Astrocyte (in vitro differentiated cells and primary cell): ENCODE results near the gene PLK1. TPM values are rescaled to one million over a fixed set of nuclear protein-coding genes. Genes with fewer than 3 reads are reported as not detected.

ENCODE experiments used
- DNase-seq: peaks from one replicate; pipeline ENCODE4 v3.0.0-alpha.2; 2010; ENCODE audit warnings: low read depth
- FAIRE-seq: peaks from 2 replicates; lab custom pipeline; 2011; peaks lifted over from hg19 to GRCh38; lab: Jason Lieb, UNC
- H2AFZ ChIP-seq: 2 replicates; pipeline ENCODE4 v1.6.0; 2012; ENCODE audit warnings: low read depth, low read length, inconsistent platforms
- H3K27ac ChIP-seq: 2 replicates; pipeline ENCODE4 v1.5.1; 2011; ENCODE audit warnings: low read depth, low read length, inconsistent platforms
- H3K27me3 ChIP-seq: 2 replicates; pipeline ENCODE4 v1.6.0; 2011; ENCODE audit warnings: low read length, inconsistent platforms; ENCODE audit not compliant: insufficient read depth
- H3K36me3 ChIP-seq: 2 replicates; pipeline ENCODE4 v1.5.1; 2011; ENCODE audit warnings: low read length, inconsistent platforms; ENCODE audit not compliant: insufficient read depth
- H3K4me1 ChIP-seq: 2 replicates; pipeline ENCODE4 v1.5.1; 2011; ENCODE audit warnings: low read length, inconsistent platforms; ENCODE audit not compliant: insufficient read depth
- H3K4me2 ChIP-seq: 2 replicates; pipeline ENCODE4 v1.6.0; 2012; ENCODE audit warnings: low read length, inconsistent platforms
- H3K4me3 ChIP-seq: 2 replicates; pipeline ENCODE4 v1.5.1; 2011; ENCODE audit warnings: low read depth, mild to moderate bottlenecking, low read length, inconsistent platforms; ENCODE audit not compliant: insufficient read depth
- H3K79me2 ChIP-seq: 2 replicates; pipeline ENCODE4 v1.6.0; 2012; ENCODE audit warnings: mild to moderate bottlenecking, low read length, inconsistent platforms; ENCODE audit not compliant: insufficient read depth
- H3K9ac ChIP-seq: 2 replicates; pipeline ENCODE4 v1.6.0; 2012; ENCODE audit warnings: mild to moderate bottlenecking, low read length, inconsistent platforms
- H3K9me3 ChIP-seq: 2 replicates; pipeline ENCODE4 v1.5.1; 2012; ENCODE audit warnings: low read depth, mild to moderate bottlenecking, low read length, inconsistent platforms; ENCODE audit not compliant: insufficient read depth
- H4K20me1 ChIP-seq: 2 replicates; pipeline ENCODE4 v1.6.0; 2012; ENCODE audit warnings: low read length, inconsistent platforms; ENCODE audit not compliant: insufficient read depth
- H3K27ac Mint-ChIP-seq: one replicate; pipeline ENCODE4 v1.8.0; 2021; ENCODE audit warnings: mild to moderate bottlenecking, mixed read lengths; ENCODE audit not compliant: unreplicated experiment
- H3K27me3 Mint-ChIP-seq: one replicate; pipeline ENCODE4 v1.8.0; 2021; ENCODE audit warnings: low read depth, mixed read lengths; ENCODE audit not compliant: unreplicated experiment
- H3K36me3 Mint-ChIP-seq: one replicate; pipeline ENCODE4 v1.8.0; 2021; ENCODE audit warnings: low read depth, mixed read lengths; ENCODE audit not compliant: unreplicated experiment
- H3K4me1 Mint-ChIP-seq: one replicate; pipeline ENCODE4 v1.8.0; 2021; ENCODE audit warnings: low read depth, mixed read lengths; ENCODE audit not compliant: unreplicated experiment
- H3K4me3 Mint-ChIP-seq: one replicate; pipeline ENCODE4 v1.8.0; 2021; ENCODE audit warnings: mild to moderate bottlenecking, moderate library complexity, mixed read lengths; ENCODE audit not compliant: unreplicated experiment
- H3K9me3 Mint-ChIP-seq: one replicate; pipeline ENCODE4 v1.8.0; 2021; ENCODE audit warnings: mild to moderate bottlenecking, mixed read lengths; ENCODE audit not compliant: unreplicated experiment
- CTCF ChIP-seq: IDR thresholded peaks from 2 replicates; pipeline ENCODE4 v1.5.1; 2011; ENCODE audit warnings: low read depth, mild to moderate bottlenecking, inconsistent platforms, low read length, moderate library complexity; ENCODE audit not compliant: insufficient read depth
- EZH2 ChIP-seq: IDR thresholded peaks from 2 replicates; pipeline ENCODE4 v1.6.1; 2012; ENCODE audit warnings: mild to moderate bottlenecking, low read length, inconsistent platforms; ENCODE audit not compliant: insufficient read depth
- total RNA-seq: library from RNA; stranded (reverse); gene quantifications from 2 replicates; pipeline ENCODE4 v1.2.1, GENCODE V29; 2021

PLK1 gene
- total RNA-seq, 1 donor from 2014 or later = 10.5 TPM

- Histone ChIP-seq H3K79me2 (no peaks in the 10 kb centered on the region), H3K4me1 (peaks cover 3% of the 10 kb centered on the region), H3K9ac (no peak overlapping the region), H3K27me3 (no peaks in the 10 kb centered on the region), H3K4me3 (no peak overlapping the region), H3K9me3 (no peaks in the 10 kb centered on the region), H4K20me1 (no peaks in the 10 kb centered on the region), H3K27ac (no peak overlapping the region), H3K36me3 (no peaks in the 10 kb centered on the region), H3K4me2 (no peak overlapping the region), H2AFZ (no peak overlapping the region)
- no peaks in the 10 kb centered on the region for H3K4me1 Mint-ChIP-seq
- peaks cover 2% of the 10 kb centered on the region for H3K9me3 Mint-ChIP-seq
- FAIRE-seq (no peak), DNase-seq (no peak)
- no peak overlapping the region for H3K4me3 Mint-ChIP-seq
- TF ChIP-seq CTCF (no peak), EZH2 (no peak)
- H3K27me3 Mint-ChIP-seq = peaks cover 11% of the 10 kb centered on the region
- no peaks in the 10 kb centered on the region for H3K36me3 Mint-ChIP-seq
- H3K27ac Mint-ChIP-seq = no peak overlapping the region
These were observed 21.8 kb downstream of the PLK1 start for GRCh38 chr16:23700509-23700908.

DNA sequence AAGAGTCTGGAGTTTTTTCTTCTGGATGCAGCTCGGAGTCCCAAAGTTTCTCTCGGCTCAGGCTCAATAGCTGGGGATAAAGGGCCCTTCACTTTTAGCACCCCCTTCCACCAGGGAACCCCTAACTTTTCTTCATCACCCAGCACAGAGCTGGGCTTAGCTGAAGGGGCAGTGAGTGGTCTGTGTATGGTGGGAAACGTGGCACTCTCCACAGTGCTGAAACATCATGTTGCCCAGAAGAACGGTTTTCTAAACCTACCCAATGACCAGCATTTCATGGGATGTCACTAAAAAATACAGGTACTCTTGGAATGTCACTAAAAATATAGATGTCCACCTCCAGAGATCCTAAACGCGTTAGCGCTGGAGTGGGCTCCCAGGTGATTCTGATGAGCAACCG is 22.4 kb downstream of the PLK1 start:
- Histone ChIP-seq H3K27me3 (no peaks in the 10 kb centered on the region), H3K79me2 (no peaks in the 10 kb centered on the region), H3K9me3 (no peaks in the 10 kb centered on the region), H4K20me1 (no peaks in the 10 kb centered on the region), H3K9ac (no peak overlapping the region), H3K27ac (no peak overlapping the region), H3K4me1 (peaks cover 3% of the 10 kb centered on the region), H2AFZ (no peak overlapping the region), H3K4me2 (no peak overlapping the region), H3K4me3 (no peak overlapping the region), H3K36me3 (no peaks in the 10 kb centered on the region)
- Mint-ChIP-seq H3K27ac (no peak overlapping the region), H3K9me3 (peaks cover 2% of the 10 kb centered on the region), H3K36me3 (no peaks in the 10 kb centered on the region), H3K27me3 (peaks cover 13% of the 10 kb centered on the region), H3K4me1 (no peaks in the 10 kb centered on the region), H3K4me3 (no peak overlapping the region)
- TF ChIP-seq EZH2 (no peak), CTCF (no peak)
- FAIRE-seq (no peak), DNase-seq (no peak)

GRCh38 chr16:23702951-23703350 is 24.3 kb downstream of the PLK1 start:
- Histone ChIP-seq H3K36me3 (no peaks in the 10 kb centered on the region), H3K79me2 (no peaks in the 10 kb centered on the region), H2AFZ (no peak overlapping the region), H3K4me1 (peaks cover under 1% of the 10 kb centered on the region), H3K9ac (no peak overlapping the region), H3K4me2 (no peak overlapping the region), H4K20me1 (no peaks in the 10 kb centered on the region), H3K4me3 (no peak overlapping the region), H3K27ac (no peak overlapping the region), H3K27me3 (no peaks in the 10 kb centered on the region), H3K9me3 (no peaks in the 10 kb centered on the region)
- Mint-ChIP-seq H3K4me1 (no peaks in the 10 kb centered on the region), H3K27ac (no peak overlapping the region), H3K4me3 (no peak overlapping the region), H3K9me3 (peaks cover 4% of the 10 kb centered on the region), H3K27me3 (peaks cover 12% of the 10 kb centered on the region), H3K36me3 (no peaks in the 10 kb centered on the region)
- DNase-seq (no peak), FAIRE-seq (no peak)
- TF ChIP-seq EZH2 (no peak), CTCF (no peak)
